ENCODE results near the gene CNTNAP5.

Gene CNTNAP5

GRCh38 chr2:124209441-124209840 is 184.4 kb downstream of the CNTNAP5 start:
- no peak for DNase-seq (ENCODE audit: low spot score)
- H3K4me1 Mint-ChIP-seq (ENCODE audit: low read depth) = no peaks in the 10 kb centered on the region
- H3K27me3 Mint-ChIP-seq (ENCODE audit: low read depth) = no peaks in the 10 kb centered on the region
- no peak overlapping the region for H3K4me3 Mint-ChIP-seq
- no peak overlapping the region for H3K27ac Mint-ChIP-seq
- H3K36me3 Mint-ChIP-seq (ENCODE audit: low read depth) = no peaks in the 10 kb centered on the region
- peaks cover 21% of the 10 kb centered on the region for H3K9me3 Mint-ChIP-seq

DNA sequence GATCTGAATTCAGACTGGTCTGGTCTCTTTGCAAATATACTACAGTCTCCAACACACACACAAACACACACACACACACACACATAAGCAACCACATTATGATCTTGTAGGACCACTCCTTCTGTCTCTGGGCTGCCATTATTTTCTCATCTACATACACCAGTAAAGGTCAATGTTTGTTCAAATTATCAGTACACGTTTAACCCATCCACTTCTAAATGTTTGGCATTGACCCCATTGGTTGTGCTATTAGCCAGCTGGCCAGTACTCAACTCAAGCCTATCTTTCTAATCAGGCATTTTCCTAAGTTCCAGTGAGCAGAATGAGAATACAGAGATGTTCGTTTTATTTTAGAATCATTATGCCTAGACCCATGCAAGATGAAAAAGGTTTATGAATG is 186.4 kb downstream of the CNTNAP5 start:
- Mint-ChIP-seq H3K4me3 (no peak overlapping the region), H3K27ac (no peak overlapping the region), H3K27me3 (ENCODE audit: low read depth) (no peaks in the 10 kb centered on the region), H3K36me3 (ENCODE audit: low read depth) (no peaks in the 10 kb centered on the region), H3K9me3 (peaks cover 11% of the 10 kb centered on the region), H3K4me1 (ENCODE audit: low read depth) (no peaks in the 10 kb centered on the region)
- no peak for DNase-seq (ENCODE audit: low spot score)

- no peaks in the 10 kb centered on the region for H3K27me3 Mint-ChIP-seq (ENCODE audit: low read depth)
- H3K4me3 Mint-ChIP-seq = no peak overlapping the region
- peaks cover 20% of the 10 kb centered on the region for H3K9me3 Mint-ChIP-seq
- no peak for DNase-seq (ENCODE audit: low spot score)
- H3K36me3 Mint-ChIP-seq (ENCODE audit: low read depth) = no peaks in the 10 kb centered on the region
- H3K27ac Mint-ChIP-seq = no peak overlapping the region
- no peaks in the 10 kb centered on the region for H3K4me1 Mint-ChIP-seq (ENCODE audit: low read depth)
Measured at GRCh38 chr2:124213977-124214587, 189.0 kb downstream of the CNTNAP5 start.

- no peaks in the 10 kb centered on the region for H3K4me1 Mint-ChIP-seq (ENCODE audit: low read depth)
- no peaks in the 10 kb centered on the region for H3K27me3 Mint-ChIP-seq (ENCODE audit: low read depth)
Measured at GRCh38 chr2:124246170-124246569, 221.1 kb downstream of the CNTNAP5 start.

DNA sequence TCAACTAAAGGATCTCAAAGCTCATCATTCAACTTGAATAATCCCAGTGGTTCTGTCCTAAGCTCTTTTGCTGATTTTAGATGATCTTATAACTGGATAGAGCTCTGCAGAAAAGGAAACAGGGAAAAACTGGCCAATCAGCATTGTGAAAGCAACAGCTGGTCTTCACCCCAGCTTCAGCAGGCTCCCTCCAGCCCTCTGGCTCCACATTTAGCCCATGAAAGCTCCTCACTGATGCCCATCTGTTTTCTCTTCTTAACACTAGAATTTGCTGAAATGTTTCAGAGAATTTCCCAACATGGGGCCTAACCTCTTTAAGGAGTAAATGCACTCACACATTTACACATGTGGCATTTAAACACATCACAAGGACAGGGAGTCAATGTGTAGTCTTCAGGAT is 223.3 kb downstream of the CNTNAP5 start:
- no peaks in the 10 kb centered on the region for H3K27me3 Mint-ChIP-seq (ENCODE audit: low read depth)
- no peaks in the 10 kb centered on the region for H3K4me1 Mint-ChIP-seq (ENCODE audit: low read depth)
- H3K4me3 Mint-ChIP-seq = no peak overlapping the region
- DNase-seq (ENCODE audit: low spot score) = no peak
- H3K36me3 Mint-ChIP-seq (ENCODE audit: low read depth) = no peaks in the 10 kb centered on the region
- peaks cover 12% of the 10 kb centered on the region for H3K9me3 Mint-ChIP-seq
- H3K27ac Mint-ChIP-seq = no peak overlapping the region

More at GRCh38 chr2:124246170-124246569, 221.1 kb downstream of the CNTNAP5 start:
- H3K36me3 Mint-ChIP-seq (ENCODE audit: low read depth) = no peaks in the 10 kb centered on the region
- H3K4me3 Mint-ChIP-seq = no peak overlapping the region
- no peak for DNase-seq (ENCODE audit: low spot score)
- H3K27ac Mint-ChIP-seq = no peak overlapping the region
- H3K9me3 Mint-ChIP-seq = peaks cover 8% of the 10 kb centered on the region

GRCh38 chr2:124250433-124250832 is 225.3 kb downstream of the CNTNAP5 start:
- Mint-ChIP-seq H3K4me3 (no peak overlapping the region), H3K9me3 (peaks cover 19% of the 10 kb centered on the region), H3K36me3 (ENCODE audit: low read depth) (no peaks in the 10 kb centered on the region), H3K27ac (no peak overlapping the region), H3K4me1 (ENCODE audit: low read depth) (no peaks in the 10 kb centered on the region), H3K27me3 (ENCODE audit: low read depth) (no peaks in the 10 kb centered on the region)
- DNase-seq (ENCODE audit: low spot score) = no peak

- no peak for DNase-seq (ENCODE audit: low spot score)
- Mint-ChIP-seq H3K4me1 (ENCODE audit: low read depth) (no peaks in the 10 kb centered on the region), H3K4me3 (no peak overlapping the region), H3K9me3 (peaks cover 26% of the 10 kb centered on the region), H3K36me3 (ENCODE audit: low read depth) (no peaks in the 10 kb centered on the region), H3K27me3 (ENCODE audit: low read depth) (no peaks in the 10 kb centered on the region), H3K27ac (no peak overlapping the region)
Measured at GRCh38 chr2:124254621-124255020, 229.5 kb downstream of the CNTNAP5 start.

- Mint-ChIP-seq H3K36me3 (ENCODE audit: low read depth) (no peaks in the 10 kb centered on the region), H3K9me3 (peaks cover 22% of the 10 kb centered on the region), H3K4me3 (no peak overlapping the region), H3K4me1 (ENCODE audit: low read depth) (no peaks in the 10 kb centered on the region), H3K27me3 (ENCODE audit: low read depth) (no peaks in the 10 kb centered on the region), H3K27ac (no peak overlapping the region)
- no peak for DNase-seq (ENCODE audit: low spot score)
Measured at GRCh38 chr2:124257120-124257519, 232.0 kb downstream of the CNTNAP5 start.

DNA sequence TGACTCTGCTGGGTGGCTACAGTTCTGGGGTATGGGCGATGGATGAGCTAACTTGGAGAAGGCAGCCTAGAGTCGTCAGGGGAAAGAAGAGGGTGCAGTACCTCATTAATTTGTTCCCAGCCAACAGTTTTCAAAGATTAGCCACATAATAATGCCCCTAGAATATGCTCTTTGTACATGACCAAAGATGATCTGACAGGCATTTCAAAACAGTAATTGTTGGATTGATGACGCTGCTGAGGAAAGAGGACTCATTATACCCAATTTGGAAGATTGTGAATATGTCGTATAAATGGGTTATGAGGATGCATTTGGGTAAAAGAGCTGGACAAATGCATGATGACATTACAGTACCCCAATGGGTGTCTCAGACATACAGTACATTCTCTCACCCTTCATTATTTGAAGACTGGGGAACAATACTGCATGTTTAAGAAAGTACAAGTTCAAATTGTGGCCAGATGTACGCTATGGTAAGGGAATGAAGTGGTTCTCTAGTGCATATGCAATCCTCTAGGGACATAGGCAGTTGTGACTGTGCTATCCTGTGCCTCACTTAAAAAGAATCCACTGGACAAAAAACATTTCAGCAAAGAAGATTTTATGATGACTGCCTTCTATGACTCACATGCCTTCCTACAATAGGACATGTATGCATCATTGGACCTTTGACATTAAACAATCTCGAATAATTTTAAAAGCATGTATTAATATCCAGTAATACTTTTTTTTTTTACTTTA is 233.2 kb downstream of the CNTNAP5 start:
- DNase-seq (ENCODE audit: low spot score) = no peak
- H3K27me3 Mint-ChIP-seq (ENCODE audit: low read depth) = no peaks in the 10 kb centered on the region
- H3K4me3 Mint-ChIP-seq = no peak overlapping the region
- no peaks in the 10 kb centered on the region for H3K36me3 Mint-ChIP-seq (ENCODE audit: low read depth)
- H3K9me3 Mint-ChIP-seq = peaks cover 22% of the 10 kb centered on the region
- H3K27ac Mint-ChIP-seq = no peak overlapping the region
- no peaks in the 10 kb centered on the region for H3K4me1 Mint-ChIP-seq (ENCODE audit: low read depth)

- no peak overlapping the region for H3K27ac Mint-ChIP-seq
- H3K4me3 Mint-ChIP-seq = no peak overlapping the region
- no peaks in the 10 kb centered on the region for H3K36me3 Mint-ChIP-seq (ENCODE audit: low read depth)
- H3K4me1 Mint-ChIP-seq (ENCODE audit: low read depth) = no peaks in the 10 kb centered on the region
- DNase-seq (ENCODE audit: low spot score) = no peak
- H3K9me3 Mint-ChIP-seq = peaks cover 28% of the 10 kb centered on the region
- H3K27me3 Mint-ChIP-seq (ENCODE audit: low read depth) = no peaks in the 10 kb centered on the region
Measured at GRCh38 chr2:124261456-124261855, 236.4 kb downstream of the CNTNAP5 start.

- Mint-ChIP-seq H3K9me3 (peaks cover 25% of the 10 kb centered on the region), H3K4me1 (ENCODE audit: low read depth) (no peaks in the 10 kb centered on the region), H3K4me3 (no peak overlapping the region), H3K36me3 (ENCODE audit: low read depth) (no peaks in the 10 kb centered on the region), H3K27ac (no peak overlapping the region), H3K27me3 (ENCODE audit: low read depth) (no peaks in the 10 kb centered on the region)
- DNase-seq (ENCODE audit: low spot score) = no peak
Measured at GRCh38 chr2:124264551-124265091, 239.5 kb downstream of the CNTNAP5 start.

DNA sequence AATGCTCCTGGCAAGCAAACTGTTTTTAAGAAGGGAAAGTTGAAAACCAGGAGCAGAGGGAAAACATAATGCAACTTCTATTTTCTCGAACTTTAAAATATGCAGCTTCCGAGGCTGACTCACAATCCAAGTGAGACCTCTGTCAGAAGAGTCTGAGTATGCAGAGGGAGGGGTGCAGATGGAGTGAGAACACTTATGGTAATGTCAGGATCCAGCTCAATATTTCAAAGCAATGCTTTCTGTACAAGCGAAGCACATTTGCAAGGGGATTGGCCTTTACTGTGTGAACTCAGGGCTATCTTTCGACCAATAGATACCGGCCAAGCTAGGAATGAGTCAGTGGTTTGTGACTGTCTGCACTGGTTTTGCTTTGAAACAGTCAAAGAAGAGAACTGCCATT is 242.7 kb downstream of the CNTNAP5 start:
- no peaks in the 10 kb centered on the region for H3K4me1 Mint-ChIP-seq (ENCODE audit: low read depth)
- peaks cover 31% of the 10 kb centered on the region for H3K9me3 Mint-ChIP-seq
- H3K4me3 Mint-ChIP-seq = no peak overlapping the region
- H3K27me3 Mint-ChIP-seq (ENCODE audit: low read depth) = no peaks in the 10 kb centered on the region
- no peak overlapping the region for H3K27ac Mint-ChIP-seq
- no peaks in the 10 kb centered on the region for H3K36me3 Mint-ChIP-seq (ENCODE audit: low read depth)
- DNase-seq (ENCODE audit: low spot score) = no peak

DNA sequence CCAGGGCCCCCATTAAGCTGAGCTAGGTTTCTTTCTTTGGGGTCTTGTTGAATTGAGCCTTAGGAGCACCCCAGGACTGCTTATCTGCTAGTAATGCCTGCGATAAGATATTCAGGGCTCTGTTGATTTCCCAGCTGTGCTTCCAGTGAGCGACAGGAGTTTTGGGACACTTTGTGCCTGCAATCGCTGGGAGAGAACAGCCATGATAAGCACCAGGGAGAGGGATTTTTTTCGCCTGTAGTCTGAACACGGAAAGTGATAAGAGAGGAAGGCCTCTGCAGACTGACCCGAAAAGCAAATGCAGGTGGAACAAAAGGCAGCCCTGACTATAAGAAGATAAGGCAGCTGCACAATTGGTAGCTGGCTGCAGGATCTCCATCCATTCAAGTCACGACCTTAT is 244.3 kb downstream of the CNTNAP5 start:
- DNase-seq (ENCODE audit: low spot score) = no peak
- Mint-ChIP-seq H3K27me3 (ENCODE audit: low read depth) (no peaks in the 10 kb centered on the region), H3K4me1 (ENCODE audit: low read depth) (no peaks in the 10 kb centered on the region), H3K36me3 (ENCODE audit: low read depth) (no peaks in the 10 kb centered on the region), H3K4me3 (no peak overlapping the region), H3K9me3 (peaks cover 31% of the 10 kb centered on the region), H3K27ac (no peak overlapping the region)

GRCh38 chr2:124272261-124272841 is 247.3 kb downstream of the CNTNAP5 start:
- Mint-ChIP-seq H3K4me1 (ENCODE audit: low read depth) (no peaks in the 10 kb centered on the region), H3K4me3 (no peak overlapping the region), H3K27me3 (ENCODE audit: low read depth) (no peaks in the 10 kb centered on the region), H3K36me3 (ENCODE audit: low read depth) (no peaks in the 10 kb centered on the region), H3K27ac (no peak overlapping the region), H3K9me3 (peaks cover 23% of the 10 kb centered on the region)
- no peak for DNase-seq (ENCODE audit: low spot score)
